Adrenal gland (tissue), 12 donors: ENCODE results near the gene CD244. TPM values are rescaled to one million over a fixed set of nuclear protein-coding genes. Genes with fewer than 3 reads are reported as not detected.

Experiments used
- DNase-seq, 7 donors: peaks; one replicate each; pipeline ENCODE4 v3.0.0-alpha.2; 2019 to 2020
- H3K27ac ChIP-seq, 5 donors: fragments of 200-600 bp; sonication (generic) in 4 of 5; 1 replicate in 3 of 5; 2 replicates in 2 of 5; pipeline versions ENCODE4 v1.5.1 to v1.8.0; 2016 to 2020; ENCODE audit warnings: mild to moderate bottlenecking in 1 of 5
- H3K27me3 ChIP-seq: fragments of 200-600 bp; 2 replicates; pipeline ENCODE4 v1.8.0; 2021
- H3K36me3 ChIP-seq, 2 donors: fragments of 200-600 bp; replicated peaks in 1 of 2; 1 replicate in 1 of 2; 2 replicates in 1 of 2; pipeline versions ENCODE4 v1.5.1 to v1.8.0; 2018 to 2022
- H3K4me1 ChIP-seq, 2 donors: fragments of 200-600 bp; replicated peaks in 1 of 2; 1 replicate in 1 of 2; 2 replicates in 1 of 2; pipeline versions ENCODE4 v1.5.1 to v1.8.0; 2018 to 2021
- H3K4me3 ChIP-seq, 4 donors: fragments of 200-600 bp; sonication (generic) in 3 of 4; one replicate each; pipeline ENCODE4 v1.5.1; 2016 to 2018
- H3K9me3 ChIP-seq, 3 donors: fragments of 200-600 bp; sonication (generic) in 1 of 3; replicated peaks in 1 of 3; 1 replicate in 2 of 3; 2 replicates in 1 of 3; pipeline versions ENCODE4 v1.5.1 to v1.8.0; 2016 to 2021
- CTCF ChIP-seq, 6 experiments: fragments of 450-650 bp in 4 of 6; fragments of 200-600 bp in 2 of 6; sonication (generic) in 1 of 6; IDR thresholded peaks; 1 replicate in 5 of 6; 2 replicates in 1 of 6; pipeline versions ENCODE4 v1.5.1 to v1.8.0; 2016 to 2021; ENCODE audit warnings: antibody characterized with exemption in 6 of 6, mild to moderate bottlenecking in 2 of 6, moderate library complexity in 1 of 6
- POLR2A ChIP-seq, 2 donors: fragments of 450-650 bp; IDR thresholded peaks; one replicate each; pipeline ENCODE4 v1.6.1; 2017; ENCODE audit warnings: antibody characterized with exemption in 2 of 2, mild to moderate bottlenecking in 2 of 2, moderate library complexity in 1 of 2
- WGBS, 4 donors: extraction: QIAGEN DNeasy Blood & Tissue Kit in 2 of 4; methylation state at CpG; one replicate each; pipeline versions ENCODE4 v1.1.5 to v1.1.7; 2013 to 2017; 5-methylcytosine and 5-hydroxymethylcytosine counted together
- intact Hi-C, 2 donors: fragments of 100-400 bp; cut with DNase I; formaldehyde crosslinking; loops; one replicate each; pipeline versions ENCODE4 v1.14.1 to v1.15.0; 2022 to 2023
- polyA plus RNA-seq, 3 donors: library from polyadenylated mRNA; stranded (reverse); fragments of 200-250 nt in 2 of 3; fragments of 350-450 nt in 1 of 3; fragmentation: Illumina TruSeq in 1 of 3; extraction: RNeasy Lipid Tissue Mini Kit (QIAGEN cat#74804) in 1 of 3; gene quantifications; one replicate each; pipeline ENCODE4 v1.2.3, GENCODE V29; 2013 to 2014
- total RNA-seq, 9 donors: library from RNA; depleted of rRNA in 4 of 9; stranded (reverse); fragments of >200 nt in 4 of 9; fragments of 120-200 nt in 1 of 9; fragmentation: NEBNext Ultra II Directional in 1 of 9; extraction: Animal tissue kit (Norgen Biotek cat#: 25700) in 1 of 9; gene quantifications; one replicate each; pipeline versions ENCODE4 v1.1.0 to v1.2.4, GENCODE V29; 2013 to 2023
- donor health status: healthy with polysubstance abuse.
- donor health status: Bipolar disorder and iron deficiency.
- donor health status: DM: yes; HTN: yes; CAD: no.
- donor health status: DM: no; HTN: no; CAD: no.
- donor health status: DM: no; HTN: no; CAD: no.
- donor health status: DM: yes; HTN: yes; CAD: no.

CD244 gene
- total and polyA plus RNA-seq, 12 donors: 0.15 to 1.4 (median 0.28) TPM; not detected in 1

- Histone ChIP-seq H3K27ac (no peak overlapping the region), H3K4me1 (no peaks in the 10 kb centered on the region), H3K27me3 (no peaks in the 10 kb centered on the region), H3K9me3 (no peaks in the 10 kb centered on the region), H3K4me3 (no peak overlapping the region), H3K36me3 (no peaks in the 10 kb centered on the region)
- 81 to 93% (median 88%) methylated on average over 1 of the region's 1 CpG for WGBS, 4 donors
- intact Hi-C loops: loop anchor here in 1 of 2 donors (5.0 kb wide), 1 partner anchor 123 kb away; the partner anchor contains the start of gene ITLN2
- TF ChIP-seq POLR2A (IDR thresholded peaks at IDR 0.05) (no peak), CTCF (IDR thresholded peaks at IDR 0.05) (no peak)
- DNase-seq: no peak
Measured at GRCh38 chr1:160829766-160830165, 32.9 kb downstream of the CD244 start.

- Histone ChIP-seq H3K36me3 (no peaks in the 10 kb centered on the region), H3K27ac (no peak overlapping the region), H3K27me3 (no peaks in the 10 kb centered on the region), H3K4me1 (no peaks in the 10 kb centered on the region), H3K4me3 (no peak overlapping the region), H3K9me3 (no peaks in the 10 kb centered on the region)
- peak in 2 of 7 donors; percentile 25 to 44 for DNase-seq
- 84 to 95% (median 85%) methylated on average over 2 of the region's 2 CpGs for WGBS, 4 donors
- intact Hi-C loops: no loop called here
- TF ChIP-seq CTCF (IDR thresholded peaks at IDR 0.05) (no peak), POLR2A (IDR thresholded peaks at IDR 0.05) (no peak)
Measured at GRCh38 chr1:160827418-160827817, 35.3 kb downstream of the CD244 start.

- WGBS, 4 donors: 86 to 100% (median 88%) methylated on average over 1 of the region's 1 CpG
- no peak overlapping the region for H3K4me3 ChIP-seq
- H3K27me3 ChIP-seq: no peaks in the 10 kb centered on the region
- TF ChIP-seq POLR2A (IDR thresholded peaks at IDR 0.05) (no peak), CTCF (IDR thresholded peaks at IDR 0.05) (no peak)
- DNase-seq: no peak
- intact Hi-C loops: no loop called here
- no peak overlapping the region for H3K27ac ChIP-seq
- no peaks in the 10 kb centered on the region for H3K4me1 ChIP-seq
- H3K36me3 ChIP-seq: no peaks in the 10 kb centered on the region
- no peaks in the 10 kb centered on the region for H3K9me3 ChIP-seq
Measured at GRCh38 chr1:160826546-160826945, 36.1 kb downstream of the CD244 start.

- Histone ChIP-seq H3K27me3 (no peaks in the 10 kb centered on the region), H3K36me3 (no peaks in the 10 kb centered on the region), H3K9me3 (no peaks in the 10 kb centered on the region), H3K27ac (no peak overlapping the region), H3K4me1 (no peaks in the 10 kb centered on the region), H3K4me3 (no peak overlapping the region)
- intact Hi-C loops: no loop called here
- 69 to 83% (median 79%) methylated on average over 2 to 3 of the region's 3 CpGs for WGBS, 4 donors
- no peak for DNase-seq
- TF ChIP-seq CTCF (IDR thresholded peaks at IDR 0.05): no peak
- no peak for TF ChIP-seq POLR2A (IDR thresholded peaks at IDR 0.05)
Measured at GRCh38 chr1:160823296-160823695, 39.4 kb downstream of the CD244 start.
